ENCODE measurements around the gene EML6.

EML6 gene

DNA sequence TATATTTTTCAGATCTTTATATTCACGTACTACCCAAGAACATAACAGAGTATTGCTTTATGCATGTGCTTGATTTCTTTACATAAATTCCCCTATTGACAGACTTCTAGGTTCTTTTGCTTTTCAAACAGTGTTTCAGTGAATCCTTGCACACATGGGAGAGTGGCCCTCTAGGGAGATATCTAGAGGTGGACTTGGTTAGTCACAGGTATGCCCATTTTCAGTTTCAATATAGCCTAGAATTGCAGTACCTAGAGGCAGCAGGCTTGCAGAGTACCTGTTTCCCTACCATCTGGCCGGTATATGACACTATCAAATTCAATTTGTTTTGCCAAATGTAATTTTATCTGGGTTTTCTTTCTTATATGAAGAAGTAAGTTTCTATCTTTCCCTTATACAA is 36.8 kb downstream of the EML6 start:
- no peak for DNase-seq

DNA sequence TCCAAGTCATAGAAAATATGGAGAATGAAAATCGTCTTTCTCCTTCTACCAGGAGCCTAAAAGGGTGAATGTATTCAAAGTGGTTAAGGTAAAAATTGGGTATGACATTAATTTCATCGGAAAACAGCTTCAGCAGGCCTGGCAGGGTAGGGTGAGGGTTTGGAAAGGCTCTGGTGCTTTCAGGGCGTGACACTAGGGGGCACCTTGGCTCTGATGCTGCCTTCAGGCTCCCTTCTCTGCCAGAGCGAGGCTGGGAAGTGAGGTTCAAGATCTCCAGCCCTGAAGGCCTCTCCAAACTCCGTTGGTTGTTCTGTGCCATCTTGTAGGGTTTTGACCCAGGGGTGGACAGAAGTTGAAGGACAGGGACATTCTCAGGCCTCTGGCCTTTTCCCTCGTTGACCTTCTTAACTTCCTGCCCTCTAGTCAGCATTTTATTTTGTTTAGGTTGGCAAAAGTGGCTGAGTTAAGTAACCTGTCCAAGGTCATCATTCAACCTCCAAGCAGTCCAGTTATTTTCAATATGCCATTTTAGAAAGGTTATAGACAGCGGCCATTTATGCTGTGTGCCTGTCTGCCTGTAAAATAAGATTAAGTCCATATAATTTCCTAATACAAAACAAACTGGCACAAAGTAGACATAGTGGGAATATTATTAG is 40.3 kb downstream of the EML6 start:
- DNase-seq: no peak

- DNase-seq: no peak
Measured at GRCh38 chr2:54767921-54768320, 44.5 kb downstream of the EML6 start.

DNA sequence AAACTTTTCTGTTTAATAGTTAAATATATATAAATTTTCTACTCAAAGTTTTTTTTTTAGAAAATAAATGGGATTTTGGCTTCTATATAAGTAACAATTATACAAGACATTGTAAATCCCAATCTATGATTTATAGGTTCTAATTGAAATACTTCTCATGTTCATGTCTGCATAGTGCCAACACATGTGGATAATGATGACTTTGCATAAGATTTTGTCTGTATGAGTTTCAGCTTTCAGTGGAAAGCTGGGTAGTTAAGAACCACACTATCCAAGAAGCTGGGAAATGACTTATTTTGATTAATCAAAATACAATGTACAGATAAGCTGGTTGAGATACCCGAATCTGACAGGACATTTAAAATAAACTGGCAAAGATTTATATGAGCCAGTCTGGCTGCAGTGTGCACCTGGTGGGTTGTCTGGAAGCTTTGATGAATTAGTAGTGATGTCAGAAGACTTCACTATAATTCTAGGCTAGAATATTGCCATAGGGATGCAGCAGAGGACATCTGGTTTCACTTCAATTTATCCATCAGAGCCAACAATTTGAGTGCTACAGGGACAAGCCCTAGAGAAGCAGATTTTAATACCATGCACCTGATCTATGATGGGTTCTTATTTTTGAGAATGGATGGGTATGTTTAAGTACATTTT is 45.4 kb downstream of the EML6 start:
- no peak for DNase-seq

DNA sequence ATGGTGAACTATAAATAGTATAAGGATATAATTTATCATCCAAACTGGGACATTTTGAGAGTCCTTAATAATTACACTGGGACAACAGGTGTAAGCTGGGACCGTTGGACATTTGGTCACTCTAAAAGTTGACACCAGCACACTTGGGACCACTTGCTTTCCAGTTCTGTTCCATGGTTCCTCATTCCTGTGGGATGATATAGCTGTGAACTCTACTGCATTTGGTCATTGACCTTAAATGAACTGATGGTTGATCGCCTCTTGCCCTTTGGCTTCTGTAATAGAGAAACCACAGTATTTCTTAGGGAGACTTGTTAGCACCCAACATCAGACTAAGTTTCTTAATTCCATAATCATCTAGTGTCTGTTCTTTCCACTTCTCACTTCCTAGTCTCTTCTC is 46.7 kb downstream of the EML6 start:
- no peak for DNase-seq

DNA sequence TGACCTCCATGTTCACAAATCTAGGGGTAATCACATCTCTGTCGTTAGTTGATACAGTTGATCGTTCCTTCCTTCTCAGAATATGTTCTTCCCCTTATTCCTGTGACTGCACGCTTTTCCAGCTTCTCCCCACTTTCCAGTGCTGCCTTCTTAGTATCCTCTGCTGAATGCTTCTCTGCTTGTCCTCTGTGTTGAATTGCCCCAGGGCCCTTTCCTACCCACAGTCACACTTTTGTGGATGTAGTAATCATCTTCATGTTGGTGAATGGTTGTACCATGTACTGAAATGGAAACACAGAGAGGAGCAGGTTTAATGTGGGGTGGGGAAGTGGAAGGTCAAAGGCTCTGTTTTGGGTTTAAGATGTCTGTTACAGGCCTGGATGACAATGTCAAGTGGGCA is 47.2 kb downstream of the EML6 start:
- no peak for DNase-seq

DNA sequence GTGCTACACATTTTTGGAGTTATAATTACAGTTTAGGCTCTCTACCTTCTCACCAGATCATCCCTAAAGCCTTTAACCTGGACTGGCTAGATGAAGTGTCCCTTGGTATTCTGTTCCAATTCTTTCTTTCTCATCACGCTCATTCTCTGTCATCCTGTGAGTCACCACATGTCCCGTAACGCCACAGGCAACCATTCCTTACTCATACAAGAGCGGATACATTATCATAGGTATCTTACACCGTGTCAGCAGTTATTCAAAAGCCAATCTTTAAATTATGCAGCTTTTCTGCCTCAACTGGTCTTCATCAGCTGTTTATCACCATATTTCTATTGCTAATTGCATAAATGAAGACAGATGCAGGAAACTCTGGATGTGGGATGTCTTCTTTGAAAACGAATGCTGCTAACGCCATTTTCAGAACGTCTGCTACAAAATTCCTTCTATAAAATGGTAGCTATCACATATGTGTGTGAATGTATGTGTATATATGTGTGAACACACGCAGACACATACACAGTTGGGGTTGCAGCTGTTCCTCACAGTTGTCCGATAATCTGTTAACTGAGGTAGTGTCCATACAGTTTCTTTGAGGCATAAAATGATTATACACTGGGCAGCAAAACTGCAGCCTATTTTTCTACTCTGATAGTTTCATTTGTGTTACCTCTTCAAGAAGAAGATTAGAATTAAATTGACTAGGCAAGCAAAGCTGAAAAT is 47.9 kb downstream of the EML6 start:
- DNase-seq: no peak

DNA sequence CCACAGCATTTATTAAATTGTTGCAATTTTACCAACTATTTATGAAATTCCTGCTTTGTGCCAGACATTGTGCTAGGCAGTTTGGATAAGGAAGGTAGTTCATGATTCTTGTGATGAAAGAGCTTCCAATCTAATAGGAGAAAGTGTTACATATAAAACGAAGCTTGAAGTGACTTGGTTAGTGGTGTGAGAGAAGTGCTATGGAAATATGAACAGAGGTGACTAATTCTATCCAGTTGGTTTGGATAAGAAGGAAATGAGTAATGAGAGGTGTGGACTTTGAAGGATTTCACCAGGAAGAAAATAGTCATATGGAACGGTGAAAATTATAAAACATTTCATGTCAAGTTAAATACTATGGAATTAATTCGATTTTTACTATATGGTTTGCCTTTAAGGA is 48.6 kb downstream of the EML6 start:
- DNase-seq: no peak

DNA sequence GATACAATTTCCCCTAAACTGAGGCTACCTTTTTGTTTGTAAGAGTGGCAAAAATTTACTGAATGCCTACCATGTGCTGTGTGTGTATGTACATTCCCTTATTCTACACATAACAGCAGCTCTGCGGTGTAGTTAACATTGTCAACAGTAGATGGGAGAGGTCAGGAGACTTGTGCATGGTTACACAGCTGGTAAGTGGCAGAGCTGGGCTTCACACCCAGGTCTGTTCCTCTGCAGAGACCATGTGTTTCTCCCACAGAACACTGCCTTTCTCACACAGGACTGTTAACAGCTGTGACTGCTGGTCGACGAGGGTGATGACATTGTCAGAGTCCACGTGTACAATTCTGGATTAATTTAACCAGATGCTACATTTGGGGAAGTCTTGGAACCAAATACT is 49.1 kb downstream of the EML6 start:
- DNase-seq: no peak

DNA sequence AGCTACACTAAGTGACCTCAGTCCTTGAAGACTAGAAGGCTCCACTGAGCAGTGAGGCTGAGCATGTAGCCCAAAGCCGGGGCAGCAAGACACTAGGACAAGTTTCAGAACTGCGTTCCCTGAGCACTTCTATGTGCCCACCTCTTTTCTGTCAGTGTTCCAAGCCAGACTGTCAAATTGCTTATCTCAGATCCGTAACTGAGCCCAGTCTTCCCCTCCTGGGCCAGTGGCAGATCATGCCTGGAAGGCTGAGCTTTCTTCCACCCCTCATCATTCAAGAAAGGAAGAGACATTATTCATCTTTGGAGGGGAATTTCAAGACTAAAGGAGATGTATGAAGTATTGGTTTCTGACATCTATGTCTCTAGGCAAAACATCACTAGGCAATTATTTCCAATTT is 49.8 kb downstream of the EML6 start:
- DNase-seq: no peak

DNA sequence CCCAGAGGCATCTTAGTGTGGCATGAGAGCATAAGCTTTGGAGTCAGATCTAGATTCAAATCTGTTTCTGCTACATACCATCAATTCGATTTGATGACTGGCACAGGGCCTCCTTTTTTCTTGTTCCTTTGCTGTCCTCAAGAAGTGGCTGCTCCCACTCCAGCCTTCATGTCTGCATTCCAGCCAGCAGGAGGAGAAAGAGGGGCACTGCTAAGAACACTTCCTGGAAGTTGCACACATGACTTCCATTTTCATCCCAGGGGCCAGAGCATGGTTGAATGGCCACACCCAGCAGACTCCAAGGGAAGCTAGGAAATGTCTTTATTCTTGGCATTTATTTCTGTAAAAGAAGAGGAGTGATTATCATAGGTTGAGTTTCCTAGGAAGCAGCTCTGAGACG is 50.4 kb downstream of the EML6 start:
- no peak for DNase-seq

- DNase-seq: no peak
Measured at GRCh38 chr2:54775710-54776109, 52.2 kb downstream of the EML6 start.

GRCh38 chr2:54776494-54776893 is 53.0 kb downstream of the EML6 start:
- DNase-seq: no peak

DNA sequence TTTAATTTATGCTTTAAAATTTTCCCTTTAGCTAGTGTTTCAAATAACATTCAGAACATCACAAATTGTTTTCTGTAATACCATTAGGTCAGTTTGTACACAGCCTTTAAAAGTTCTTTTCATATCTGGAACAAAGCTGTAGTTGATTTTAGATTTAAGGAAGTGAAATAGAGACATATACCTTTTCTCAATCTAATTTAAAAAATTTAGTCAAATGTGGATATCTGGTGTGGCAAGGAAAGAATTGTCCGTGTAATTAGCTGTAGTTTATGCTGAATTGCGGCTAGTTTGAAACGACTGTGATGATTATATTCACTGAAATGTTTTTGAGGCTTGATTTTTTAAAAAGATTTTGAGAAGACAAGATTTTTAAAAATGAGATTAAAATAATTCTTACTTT is 59.9 kb downstream of the EML6 start:
- no peak for DNase-seq

- DNase-seq: no peak
Measured at GRCh38 chr2:54787270-54787669, 63.8 kb downstream of the EML6 start.

DNA sequence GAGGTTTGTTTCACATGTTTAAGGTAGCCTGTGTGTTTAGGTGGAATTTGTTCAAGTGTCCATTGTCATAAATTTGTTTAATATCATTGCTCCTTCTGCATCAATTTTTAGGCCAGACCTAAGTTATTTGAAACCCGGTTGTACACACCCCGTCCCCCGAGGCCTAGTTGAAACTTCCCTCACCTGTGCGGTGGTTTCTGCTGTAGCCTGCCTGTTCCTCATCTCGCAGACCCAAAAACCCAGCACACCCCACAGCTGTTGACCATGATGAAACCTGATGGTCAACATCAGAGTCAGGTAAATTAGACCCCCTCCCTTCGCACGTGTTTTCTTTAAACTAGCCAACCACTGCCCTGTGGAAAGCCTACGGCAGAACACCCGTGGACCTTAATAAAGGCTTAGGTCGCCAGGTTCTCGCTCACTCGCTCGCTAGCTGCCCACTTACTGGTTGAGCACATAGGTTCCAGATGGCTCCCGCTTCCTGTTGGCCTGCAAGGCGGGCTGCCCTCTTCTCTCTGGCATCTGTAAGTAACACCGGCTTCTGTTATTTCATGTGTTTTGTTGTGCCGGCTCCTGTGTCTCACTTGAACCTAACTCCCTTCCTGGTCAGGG is 64.4 kb downstream of the EML6 start:
- no peak for DNase-seq

GRCh38 chr2:54789878-54790277 is 66.4 kb downstream of the EML6 start:
- no peak for DNase-seq

- DNase-seq: no peak
Measured at GRCh38 chr2:54791831-54792230, 68.4 kb downstream of the EML6 start.

GRCh38 chr2:54797307-54797706 is 73.8 kb downstream of the EML6 start:
- no peak for DNase-seq

GRCh38 chr2:54801352-54801751 is 77.9 kb downstream of the EML6 start:
- DNase-seq: no peak

- DNase-seq: no peak
Measured at GRCh38 chr2:54803783-54804751, 80.6 kb downstream of the EML6 start.

DNA sequence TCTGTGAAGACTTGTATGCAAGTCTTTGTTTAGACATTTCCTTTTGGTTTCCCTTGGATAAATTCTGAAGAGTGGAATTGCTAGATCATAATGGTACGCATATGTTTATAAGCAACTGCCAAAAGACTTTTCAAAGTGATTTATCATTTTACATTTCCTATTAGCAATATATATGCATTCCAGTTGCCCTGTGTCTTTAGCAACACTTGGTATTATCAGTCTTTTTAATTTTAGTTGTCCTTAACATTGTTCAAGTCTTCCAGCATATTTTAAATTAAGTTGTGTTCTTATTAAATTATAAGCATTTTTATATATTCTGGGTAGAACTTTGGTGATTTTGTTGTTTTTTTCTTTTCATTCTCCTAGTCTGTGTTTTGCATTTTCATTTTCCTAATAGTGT is 81.8 kb downstream of the EML6 start:
- DNase-seq: no peak

DNA sequence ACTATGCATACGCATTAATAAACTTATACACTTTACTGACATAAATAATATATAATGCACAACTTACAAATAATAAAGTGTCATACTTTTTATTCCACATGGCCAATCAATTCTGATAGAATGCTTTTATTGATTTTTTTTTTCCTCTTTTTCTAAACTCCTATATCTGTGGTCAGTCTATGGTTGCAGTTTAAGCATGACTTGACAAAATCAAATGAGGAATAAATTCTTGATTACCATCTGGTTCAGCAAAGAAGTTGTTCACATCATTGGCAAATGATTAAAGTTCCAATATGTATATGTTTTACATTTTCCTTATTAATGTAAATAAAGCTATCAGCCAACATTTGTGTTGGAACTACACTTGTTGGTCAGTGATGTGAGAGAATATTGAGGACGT is 83.5 kb downstream of the EML6 start:
- DNase-seq: no peak
